Measurements from ENCODE around the gene MRPL40. TPM values are rescaled to one million over a fixed set of nuclear protein-coding genes. Genes with fewer than 3 reads are reported as not detected.

The MRPL40 gene
- total and polyA plus RNA-seq, 2 experiments from 2014 or later, result 15.5 to 53.5 TPM

GRCh38 chr22:19460036-19460435, 27.7 kb downstream of the MRPL40 start:
- H3K36me3 Mint-ChIP-seq (ENCODE audit: low read depth), result peaks cover 62% of the 10 kb centered on the region

More at GRCh38 chr22:19460036-19460435, 27.7 kb downstream of the MRPL40 start:
- H3K4me1 Mint-ChIP-seq, result peaks cover 7% of the 10 kb centered on the region
- no peaks in the 10 kb centered on the region for H3K9me2 ChIP-seq (ENCODE audit: insufficient read depth)
- 0 out of 2 replicates have a peak, but pooled peaks cover 6% of the 10 kb centered on the region for H4K20me1 ChIP-seq (replicated peaks; ENCODE audit: insufficient read depth)
- ATAC-seq (no peak), DNase-seq (ENCODE audit: low spot score) (no peak)
- TF ChIP-seq EZH2 (IDR thresholded peaks at IDR 0.05; ENCODE audit: low read depth, unreplicated experiment) (no peak), ETS1 (IDR thresholded peaks at IDR 0.05) (no peak), POLR2AphosphoS5 (IDR thresholded peaks at IDR 0.05; ENCODE audit: low read depth) (no peak), STAT1 (IDR thresholded peaks at IDR 0.05; ENCODE audit: unreplicated experiment) (no peak), ZNF462 (CRISPR knock-in tag; IDR thresholded peaks at IDR 0.05) (no peak), CTCF (conservative IDR thresholded peaks at IDR 0.05; ENCODE audit: low read depth in 2 of 2) (no peak), JUNB (IDR thresholded peaks at IDR 0.05; ENCODE audit: unreplicated experiment) (no peak), EZH2phosphoT487 (IDR thresholded peaks at IDR 0.05; ENCODE audit: unreplicated experiment) (no peak), CREB1 (CRISPR knock-in tag; IDR thresholded peaks at IDR 0.05; ENCODE audit: low read depth) (no peak), ZNF331 (CRISPR knock-in tag; IDR thresholded peaks at IDR 0.05; ENCODE audit: low read depth) (no peak), REST (IDR thresholded peaks at IDR 0.05; ENCODE audit: unreplicated experiment) (no peak), NANOG (IDR thresholded peaks at IDR 0.05; ENCODE audit: borderline replicate concordance) (no peak), ZNF114 (CRISPR knock-in tag; IDR thresholded peaks at IDR 0.05) (no peak)
- peaks cover 38% of the 10 kb centered on the region for H3K36me3 ChIP-seq (ENCODE audit: insufficient read depth)
- no peak overlapping the region for H3K4me3 Mint-ChIP-seq
- no peaks in the 10 kb centered on the region; the same call in 1 of the 2 replicates for H3K79me2 ChIP-seq (replicated peaks; ENCODE audit: insufficient read depth)
- no peak overlapping the region for H3K27ac Mint-ChIP-seq
- H3K27me3 Mint-ChIP-seq (ENCODE audit: insufficient read depth, low read depth, poor library complexity), result no peaks in the 10 kb centered on the region
- H3K9me3 Mint-ChIP-seq, result no peaks in the 10 kb centered on the region
- no peak overlapping the region for H3K4me2 ChIP-seq
- H3K27ac ChIP-seq (ENCODE audit: low read depth), result no peak overlapping the region
- no peaks in the 10 kb centered on the region for H3K27me3 ChIP-seq (ENCODE audit: insufficient read depth)
- H3K4me1 ChIP-seq (ENCODE audit: insufficient read depth), result no peaks in the 10 kb centered on the region
- H2AFZ ChIP-seq, result no peak overlapping the region
- no peak overlapping the region for H3K4me3 ChIP-seq
- H3F3A ChIP-seq (replicated peaks; ENCODE audit: low read depth), result no peaks in the 10 kb centered on the region

Measured in GM23338 (cell line).